Measurements from ENCODE around the gene OTX2.

GRCh38 chr14:56789955-56790354 is 20.3 kb downstream of the OTX2 start:
- TF ChIP-seq POLR2A (IDR thresholded peaks at IDR 0.05) (no peak), POLR2AphosphoS5 (IDR thresholded peaks at IDR 0.05; ENCODE audit: insufficient read depth in 1 of 2, low read depth in 1 of 2) (no peak)
